ENCODE measurements around the gene INHA. TPM values are rescaled to one million over a fixed set of nuclear protein-coding genes. Genes with fewer than 3 reads are reported as not detected.

INHA gene
- total RNA-seq, 1 experiment from 2014 or later = 0.31 TPM

GRCh38 chr2:219557320-219557719, 14.8 kb upstream of the INHA start:
- H3K4me2 ChIP-seq (ENCODE audit: insufficient read depth, insufficient read length, low read length) = no peak overlapping the region
- no peak overlapping the region for H3K56ac ChIP-seq (ENCODE audit: insufficient read length, low read depth, low read length)
- no peak overlapping the region for H4K8ac ChIP-seq (replicated peaks; ENCODE audit: insufficient read length, low read depth, low read length)
- no CpG with 5 or more reads among the region's 21 CpGs for WGBS (ENCODE audit: extremely low coverage, insufficient read length, low lambda C conversion rate)
- no peak overlapping the region for H3K27ac Mint-ChIP-seq
- H2BK12ac ChIP-seq (ENCODE audit: insufficient read length, low read depth, low read length) = no peak overlapping the region
- H2BK15ac ChIP-seq (ENCODE audit: low read depth, low read length) = no peak overlapping the region
- no peak overlapping the region for H2BK5ac ChIP-seq (ENCODE audit: insufficient read length, low read length)
- no peak overlapping the region for H3K18ac ChIP-seq (ENCODE audit: insufficient read length, low read depth, low read length)
- H2AK5ac ChIP-seq (ENCODE audit: insufficient read length, low read length) = no peak overlapping the region
- no peaks in the 10 kb centered on the region; a peak in 1 of 5 replicates for H3K9me3 Mint-ChIP-seq
- H3K79me2 ChIP-seq (ENCODE audit: insufficient read depth, low read length) = no peaks in the 10 kb centered on the region
- no peak for DNase-seq
- H4K91ac ChIP-seq (ENCODE audit: insufficient read length, low read depth, low read length) = no peak overlapping the region
- no peak overlapping the region for H3T11ph ChIP-seq (ENCODE audit: low read length)
- H3K4ac ChIP-seq (ENCODE audit: low read depth, low read length) = no peak overlapping the region
- H3K4me1 ChIP-seq (ENCODE audit: insufficient read depth, low read length) = peaks cover 14% of the 10 kb centered on the region; the same call in 1 of the 2 replicates
- no peak overlapping the region for H2BK120ac ChIP-seq (ENCODE audit: low read depth, low read length, poor library complexity, severe bottlenecking)
- no peak overlapping the region for H3K4me3 Mint-ChIP-seq
- no peak overlapping the region for H2BK20ac ChIP-seq (ENCODE audit: low read depth, low read length, poor library complexity, severe bottlenecking)
- peaks cover 26 to 32% of the 10 kb centered on the region in 2 experiments for H3K4me1 Mint-ChIP-seq
- H3K23me2 ChIP-seq (ENCODE audit: insufficient read length, low read depth, low read length, poor library complexity, severe bottlenecking) = no peaks in the 10 kb centered on the region
- H4K5ac ChIP-seq (ENCODE audit: insufficient read length, low read depth, low read length) = no peak overlapping the region
- no peak for TF ChIP-seq CTCF (conservative IDR thresholded peaks at IDR 0.05)
- H2AFZ ChIP-seq (ENCODE audit: low read length) = no peak overlapping the region
- H3K23ac ChIP-seq (ENCODE audit: insufficient read length, low read depth, low read length) = no peak overlapping the region
- H3K27me3 Mint-ChIP-seq (ENCODE audit: low read depth) = peaks cover 22% of the 10 kb centered on the region
- no peak overlapping the region for H3K27ac ChIP-seq (ENCODE audit: insufficient read length, low read depth, low read length)
- no peaks in the 10 kb centered on the region for H3K9me3 ChIP-seq (ENCODE audit: control insufficient read depth, low read depth, low read length)
- H3K14ac ChIP-seq (ENCODE audit: insufficient read depth, low read length) = no peak overlapping the region
- H3K9ac ChIP-seq (ENCODE audit: extremely low read depth, insufficient read length, low read length) = no peak overlapping the region
- no peaks in the 10 kb centered on the region for H4K20me1 ChIP-seq (ENCODE audit: control insufficient read depth, insufficient read depth, insufficient read length)
- H3K36me3 Mint-ChIP-seq (ENCODE audit: insufficient read depth in 1 of 3, low read depth in 3 of 3) = peaks cover 15 to 46% (median 38%) of the 10 kb centered on the region in 3 experiments
- no peaks in the 10 kb centered on the region for H3K79me1 ChIP-seq (ENCODE audit: insufficient read depth, low read depth, low read length, poor library complexity, severe bottlenecking)
- H3K27me3 ChIP-seq (ENCODE audit: insufficient read depth, low read length) = peaks cover 4% of the 10 kb centered on the region; the same call in 1 of the 2 replicates
